HG03571 (cell line): ENCODE results near the gene ISG20.

Experiments used
- ATAC-seq: cut with Tn5 transposase; IDR thresholded peaks from one replicate; pipeline ENCODE4 v1.9.1; 2021; ENCODE audit not compliant: unreplicated experiment

ISG20 gene

DNA sequence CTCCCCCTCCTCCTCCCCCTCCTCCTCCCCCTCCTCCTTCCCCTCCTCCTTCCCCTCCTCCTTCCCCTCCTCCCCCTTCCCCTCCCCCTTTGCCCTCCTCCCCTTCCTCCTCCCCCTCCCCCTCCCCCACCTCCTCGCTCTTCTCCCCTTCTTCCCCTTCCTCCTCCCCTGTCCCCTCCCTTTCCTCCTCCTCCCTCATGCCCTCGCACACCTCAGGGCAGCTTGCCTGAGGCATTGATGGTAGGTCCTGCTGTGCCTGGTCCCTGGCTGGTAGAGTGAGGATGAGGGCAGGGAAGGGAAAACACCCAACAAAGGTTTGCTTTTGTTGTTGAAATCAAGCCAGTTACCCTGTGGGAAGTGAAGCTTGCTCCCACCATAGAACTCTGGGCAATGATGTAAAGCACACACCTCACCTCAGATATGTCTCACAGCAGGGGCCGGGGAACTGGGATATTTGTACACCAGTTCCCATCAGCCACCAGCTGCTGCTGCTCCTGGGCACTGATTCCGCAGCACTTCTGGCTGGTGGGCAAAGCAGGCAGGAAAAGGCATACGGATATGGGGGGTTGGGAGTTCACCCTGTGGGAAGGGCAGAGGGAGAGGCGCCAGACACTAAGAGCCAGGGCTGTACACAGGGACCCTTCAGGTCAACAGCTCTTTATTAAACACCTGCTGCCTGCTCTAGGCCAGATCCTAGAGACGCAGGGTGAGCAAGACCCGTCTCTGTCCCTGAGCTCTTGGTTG lies 13.8 kb downstream of the ISG20 start:
- ATAC-seq: no peak

DNA sequence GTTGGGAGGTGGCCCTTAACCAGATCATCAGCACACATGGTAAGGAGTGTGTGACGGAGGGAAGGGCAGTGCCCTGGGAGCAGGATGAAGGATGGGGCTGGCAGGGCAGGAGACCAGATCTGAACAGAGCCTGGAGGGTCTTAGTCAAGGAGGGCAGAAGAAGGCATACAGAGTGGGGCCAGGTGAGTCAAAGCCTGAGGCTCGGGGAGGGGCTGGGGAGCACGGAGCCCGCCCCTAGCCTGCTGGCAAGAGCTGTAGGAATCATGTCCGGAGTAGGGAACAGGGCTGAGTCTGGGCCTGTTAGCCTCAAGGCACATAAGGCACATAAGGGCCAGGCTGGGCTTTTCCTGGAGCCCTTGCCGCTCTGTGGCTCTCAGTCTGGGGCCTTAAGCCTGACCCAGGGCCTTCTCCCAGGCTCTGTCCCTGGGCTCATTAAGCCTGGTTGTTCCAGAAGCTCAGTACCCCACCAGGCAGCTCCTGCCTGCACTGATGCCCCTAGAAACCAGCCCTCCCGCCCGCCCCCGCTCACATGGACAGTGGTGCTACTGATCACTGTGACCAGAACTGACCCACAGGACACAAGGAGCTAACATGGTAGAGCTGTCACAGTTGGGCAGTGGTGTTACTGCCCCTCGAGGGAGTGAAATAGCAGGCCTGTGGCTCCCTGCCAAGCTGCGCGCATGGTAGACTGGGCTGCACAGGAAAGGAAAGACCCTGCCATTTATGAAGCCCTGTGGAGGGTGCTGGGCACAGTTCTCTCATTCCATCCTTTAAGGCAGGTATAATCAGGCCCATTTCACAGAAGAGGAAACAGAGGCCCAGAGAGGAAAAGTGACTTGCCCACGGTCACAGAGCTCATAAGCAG lies 14.6 kb downstream of the ISG20 start:
- ATAC-seq: no peak

DNA sequence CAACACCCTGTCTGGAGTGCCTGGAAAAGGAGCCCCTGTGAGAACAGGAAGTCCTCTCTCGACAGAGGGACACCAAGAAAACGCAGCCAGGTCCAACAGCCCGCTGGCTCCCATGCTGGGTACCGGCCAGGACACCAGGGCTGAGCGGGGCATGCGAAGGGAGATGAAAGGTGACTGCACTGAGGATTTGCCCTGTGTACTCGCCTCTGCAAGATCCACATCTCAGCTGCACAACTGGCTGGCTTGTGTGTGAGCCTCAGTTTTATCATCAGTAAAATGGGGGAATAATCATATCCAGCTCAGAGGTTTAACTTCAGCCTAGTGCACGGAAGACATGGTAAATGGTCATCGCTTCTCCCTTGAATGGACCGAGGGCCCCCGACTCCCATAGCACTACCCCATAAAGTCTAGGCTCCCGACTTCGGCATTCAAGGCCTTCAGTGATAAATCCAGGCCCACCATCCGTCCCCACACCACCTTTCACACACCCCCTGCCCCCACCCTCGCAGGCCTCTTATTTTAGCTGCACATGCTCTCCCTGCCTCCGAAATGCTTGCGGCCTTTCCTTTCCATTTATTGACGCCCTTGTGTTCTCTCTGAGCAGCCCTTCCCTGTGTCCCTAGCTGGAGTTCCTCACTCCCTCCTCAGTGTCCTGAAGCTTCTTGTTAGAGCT lies 15.8 kb downstream of the ISG20 start:
- no peak for ATAC-seq

DNA sequence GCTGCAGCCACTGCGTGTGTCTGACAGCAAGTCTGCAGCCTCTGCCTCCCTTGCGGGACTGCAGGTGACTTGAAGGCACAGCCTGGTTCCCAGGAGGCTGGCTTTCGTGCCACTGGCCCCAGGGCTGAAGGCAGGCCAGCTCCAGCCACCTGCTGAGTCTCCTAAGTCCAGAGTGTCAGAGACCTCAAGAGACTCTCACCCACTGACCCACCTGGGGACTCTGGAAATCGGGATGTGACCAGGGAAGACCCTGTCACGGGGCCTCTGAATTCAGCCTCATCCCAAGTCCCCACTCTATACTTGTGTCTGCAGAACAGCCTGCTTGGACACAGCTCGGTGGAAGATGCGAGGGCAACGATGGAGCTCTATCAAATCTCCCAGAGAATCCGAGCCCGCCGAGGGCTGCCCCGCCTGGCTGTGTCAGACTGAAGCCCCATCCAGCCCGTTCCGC lies 16.3 kb downstream of the ISG20 start:
- ATAC-seq: no peak

DNA sequence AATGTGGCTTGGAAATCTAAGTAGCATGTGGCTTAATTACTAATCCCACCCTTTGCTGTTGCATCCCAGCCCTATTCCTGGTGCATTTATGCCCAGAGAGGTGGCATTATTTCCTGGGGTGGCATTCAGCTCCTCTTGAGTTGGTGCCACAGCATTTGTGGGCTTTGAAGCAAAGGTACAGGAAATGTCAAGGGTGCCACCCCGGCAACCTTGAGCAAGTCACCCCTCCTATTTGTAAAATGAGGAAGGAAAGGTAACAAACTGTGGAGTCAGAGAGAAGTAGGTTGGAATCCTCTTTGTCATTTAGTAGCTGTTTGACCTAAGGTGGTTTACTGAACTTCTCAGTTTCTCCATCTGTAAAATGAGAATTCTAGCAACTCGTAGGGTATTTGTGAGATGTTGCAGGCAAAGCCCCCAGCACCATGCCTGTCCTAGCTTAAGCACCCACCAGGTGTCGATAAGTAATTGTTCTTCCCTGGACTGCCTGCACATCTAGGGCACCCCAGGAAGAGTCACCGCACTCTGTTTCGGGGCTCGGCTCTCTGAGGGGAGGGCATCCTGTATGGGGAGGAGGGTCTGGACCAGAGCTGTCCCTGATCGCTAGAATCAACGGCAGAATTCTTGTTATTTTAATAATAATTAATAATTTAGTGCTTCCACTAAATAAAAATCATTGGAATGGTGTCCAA lies 17.1 kb downstream of the ISG20 start:
- no peak for ATAC-seq

DNA sequence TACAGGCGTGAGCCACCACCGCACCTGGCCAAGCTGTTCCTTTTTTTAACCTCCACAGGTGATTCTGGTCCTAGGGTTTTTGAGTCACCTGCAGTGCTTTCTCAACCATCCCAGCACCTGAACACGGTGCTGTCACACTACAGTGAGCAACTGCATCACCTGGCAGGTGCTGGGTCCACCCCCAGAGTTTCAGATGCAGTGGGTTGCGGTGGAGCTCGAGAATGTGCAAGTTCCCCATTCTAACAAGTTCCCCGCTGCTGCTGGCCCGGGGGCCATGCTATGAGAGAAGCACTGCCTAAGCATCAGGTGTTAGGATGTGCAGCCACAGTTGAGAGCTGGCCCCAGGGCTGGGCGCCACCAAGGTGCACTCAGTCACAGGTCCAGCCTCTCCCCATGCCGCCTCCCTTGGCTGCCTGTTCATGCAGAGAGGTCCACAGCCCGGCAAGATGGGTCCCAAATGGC lies 18.0 kb downstream of the ISG20 start:
- peak; percentile 89 for ATAC-seq

DNA sequence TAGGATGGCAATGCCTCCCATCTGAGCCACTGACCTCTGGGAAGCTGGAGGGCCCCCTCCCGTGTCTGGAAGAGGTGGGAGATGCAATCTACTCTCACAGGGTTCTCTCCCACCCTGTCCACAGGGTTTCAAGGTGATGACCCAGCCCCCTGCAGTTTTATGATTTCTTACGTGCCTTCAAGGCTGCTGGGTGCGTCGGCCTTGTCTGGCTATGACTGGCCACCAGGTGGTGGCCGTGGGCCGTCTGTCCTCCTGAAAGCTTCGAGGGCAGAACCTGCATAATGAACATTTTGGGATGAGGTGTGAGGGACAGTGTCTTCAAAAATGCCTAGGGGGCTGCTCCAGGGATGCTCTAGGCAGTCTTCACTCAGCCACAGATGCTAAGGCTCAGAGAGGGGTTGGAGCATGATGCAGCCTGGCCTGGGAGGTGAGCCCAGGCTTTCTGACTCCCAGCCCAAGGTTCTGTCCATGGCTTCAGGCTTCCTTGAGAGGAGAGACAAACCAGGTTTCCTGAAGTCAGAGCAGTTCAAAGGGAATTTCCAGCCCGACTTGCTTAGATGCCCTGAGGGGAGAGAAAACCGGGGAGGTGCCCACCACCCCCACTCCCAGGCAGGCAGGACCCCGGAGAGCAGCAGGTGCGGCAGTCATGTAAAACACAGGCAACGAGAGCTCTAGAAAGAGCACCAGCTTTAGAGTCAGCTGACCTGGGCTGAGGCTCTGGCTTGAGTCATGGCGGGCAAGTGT lies 18.7 kb downstream of the ISG20 start:
- no peak for ATAC-seq

DNA sequence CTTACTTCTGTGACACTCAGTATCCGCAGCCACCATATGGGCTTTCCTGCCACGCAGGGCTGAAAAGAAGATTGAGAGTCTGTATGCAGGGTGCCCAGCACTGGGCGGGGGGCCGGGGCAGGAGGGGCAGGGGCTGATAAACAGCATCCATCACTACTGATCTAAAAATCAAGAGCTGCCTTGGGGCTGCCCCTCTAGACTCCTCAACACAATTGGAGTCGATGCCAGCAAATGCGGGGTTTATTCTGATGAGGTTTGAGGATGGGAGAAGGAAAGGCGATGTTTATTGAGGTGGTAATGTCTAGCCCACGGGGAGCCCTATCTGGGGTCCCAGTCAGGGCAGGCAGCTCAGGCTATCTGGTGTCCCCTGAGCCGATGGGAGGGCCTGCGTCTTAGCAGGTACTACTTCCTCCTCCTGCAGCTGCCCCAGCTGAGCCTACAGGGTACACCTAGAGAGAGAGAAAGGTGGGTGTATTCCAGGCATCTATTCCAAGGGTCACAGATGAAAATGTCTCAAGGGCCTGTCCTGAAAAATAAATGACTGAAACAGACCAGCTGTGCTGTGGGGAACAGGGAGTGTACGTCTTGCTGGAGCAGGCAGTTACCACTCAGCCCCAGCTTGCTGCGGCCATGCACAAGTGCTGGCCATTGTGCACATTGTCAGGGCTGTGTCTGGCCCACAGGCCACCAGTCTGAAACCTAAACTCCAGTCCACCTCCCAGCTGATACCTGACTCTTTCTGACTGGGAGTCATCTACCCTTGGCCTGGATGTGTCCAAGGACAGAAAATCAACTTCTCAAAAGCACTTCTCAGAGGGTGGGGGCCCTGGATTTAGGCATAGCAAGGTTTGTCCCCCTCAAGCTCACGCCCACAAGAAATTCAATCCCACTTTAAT lies 19.5 kb downstream of the ISG20 start:
- ATAC-seq: no peak

DNA sequence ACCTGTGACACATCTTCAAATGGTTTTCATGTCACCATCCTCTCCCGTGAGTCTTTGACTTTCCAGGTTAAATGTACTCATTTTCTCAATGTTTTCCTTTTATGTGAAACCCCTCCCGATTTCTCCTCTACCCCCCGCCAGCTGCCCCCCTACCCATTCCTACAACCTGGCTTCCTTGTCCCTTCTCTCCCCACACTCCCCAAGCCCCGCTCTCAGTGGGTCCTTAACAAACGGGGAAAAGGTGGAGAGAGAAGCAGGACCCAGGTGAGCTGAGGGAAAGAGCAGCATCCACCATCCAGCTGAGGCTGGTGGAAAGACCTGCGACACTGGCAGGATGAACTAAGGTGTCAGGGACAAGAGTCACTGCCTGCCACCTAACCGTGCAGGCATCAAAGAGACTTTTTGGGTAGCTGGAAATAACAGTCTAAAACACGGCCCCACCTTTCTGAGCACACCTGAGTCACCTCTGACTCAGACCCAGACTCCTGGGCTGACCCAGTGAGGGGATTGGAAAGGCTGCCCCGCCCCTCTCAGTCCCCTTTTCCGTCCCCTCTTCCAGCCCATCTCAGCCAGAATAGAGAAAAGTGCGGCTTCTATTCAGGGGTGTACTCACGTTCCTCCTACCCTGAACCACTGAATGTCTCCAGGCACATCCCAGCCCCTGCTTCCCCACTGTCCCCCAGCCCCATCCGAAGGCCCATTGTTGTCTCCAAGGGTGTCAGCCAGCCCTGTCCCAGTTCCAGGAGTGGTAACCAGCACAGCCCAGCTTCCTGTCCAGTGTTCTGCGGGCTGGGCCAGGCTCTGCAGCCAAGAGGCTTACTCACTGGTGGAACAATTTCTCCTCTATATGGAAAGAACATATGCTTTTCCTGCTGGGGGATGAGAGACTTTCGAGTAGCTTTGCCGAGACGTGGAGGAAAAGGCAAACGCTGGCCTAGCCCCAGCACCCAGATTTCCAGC lies 20.4 kb downstream of the ISG20 start:
- ATAC-seq: no peak

DNA sequence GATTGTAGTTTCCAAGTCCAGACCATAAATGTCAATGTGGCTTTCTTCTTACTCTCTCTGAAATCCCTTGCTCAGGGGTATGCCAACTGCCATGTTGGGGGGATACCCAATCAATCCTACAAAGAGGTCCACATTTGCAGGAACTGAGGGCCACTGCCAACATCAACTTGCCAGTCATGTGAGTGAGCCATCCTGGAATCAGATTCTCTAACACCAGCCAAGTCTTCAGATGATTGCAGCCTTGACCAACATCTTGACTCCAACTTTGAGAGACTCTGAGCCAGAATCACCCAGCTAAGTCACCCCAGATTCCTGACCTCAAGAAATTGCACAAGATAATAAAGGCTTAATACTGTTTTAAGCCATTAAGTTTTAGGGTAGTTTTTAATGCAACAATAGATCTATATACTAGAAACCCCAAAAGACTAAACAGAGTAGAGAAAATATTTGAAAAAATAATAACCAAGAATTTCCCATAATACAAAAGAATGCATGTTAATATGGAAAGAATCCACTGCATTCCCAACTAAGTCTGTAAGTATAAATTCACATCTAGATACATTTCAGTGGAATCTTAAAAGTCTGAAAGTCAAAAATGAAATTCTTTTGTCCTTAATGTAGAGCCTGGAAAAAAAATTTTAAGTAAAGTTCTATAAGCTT lies 22.4 kb downstream of the ISG20 start:
- no peak for ATAC-seq

DNA sequence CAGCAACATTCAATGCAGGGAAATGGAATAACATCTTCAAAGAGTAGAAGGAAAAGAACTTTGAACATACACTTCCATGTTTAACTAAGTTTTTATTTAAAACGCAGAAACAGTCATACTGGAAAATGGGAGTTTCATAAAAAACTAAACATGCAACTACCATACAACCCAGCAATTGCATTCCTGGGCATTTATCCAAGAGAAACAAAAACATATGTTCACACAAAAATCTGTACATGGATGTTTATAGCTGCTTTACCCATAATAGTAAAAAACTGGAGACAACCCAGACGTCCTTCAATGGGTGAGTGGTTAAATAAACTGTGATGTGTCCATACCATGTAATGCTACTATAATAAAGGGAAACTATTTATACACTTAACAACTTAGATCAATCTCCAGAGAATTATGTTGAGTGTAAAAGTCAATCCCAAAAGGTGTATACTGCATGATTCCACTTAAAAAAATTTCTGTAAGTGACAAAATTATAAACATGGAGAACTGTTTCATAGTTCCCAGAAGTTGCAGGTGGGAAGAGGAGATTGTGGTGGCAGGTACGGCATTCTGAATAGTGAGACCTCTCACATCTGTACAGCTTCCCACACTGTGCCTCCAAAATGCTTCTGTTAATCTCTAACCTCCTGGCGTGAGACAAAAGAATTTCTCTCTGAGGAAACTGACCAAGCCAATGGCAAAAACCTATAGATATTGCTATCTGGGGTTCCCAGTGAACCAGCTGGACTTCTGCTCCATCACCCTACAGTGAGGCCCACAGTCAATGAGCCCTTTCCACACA lies 23.1 kb downstream of the ISG20 start:
- no peak for ATAC-seq

DNA sequence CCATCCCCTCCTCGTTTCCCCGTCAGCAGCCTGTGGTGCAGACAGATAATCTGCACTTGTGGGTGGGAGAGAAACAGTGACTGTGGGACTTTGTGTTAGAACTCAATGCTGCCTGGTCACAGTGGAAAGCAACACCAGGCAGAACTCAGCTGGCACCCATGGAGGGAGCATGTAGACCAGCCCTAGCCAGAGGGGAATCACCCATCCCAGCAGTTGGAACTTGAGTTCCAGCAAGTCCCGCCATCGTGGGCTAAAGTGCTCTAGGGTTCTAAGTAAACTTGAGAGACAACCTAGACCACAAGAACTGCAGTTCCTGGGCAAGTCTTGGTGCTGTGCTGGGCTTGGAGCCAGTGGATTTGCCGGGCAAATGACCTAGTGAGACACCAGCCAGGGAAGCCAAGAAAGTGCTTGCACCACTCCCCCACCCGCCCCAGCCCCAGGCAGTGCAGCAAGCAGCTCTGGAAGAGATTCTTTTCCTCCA lies 24.4 kb downstream of the ISG20 start:
- ATAC-seq: no peak

DNA sequence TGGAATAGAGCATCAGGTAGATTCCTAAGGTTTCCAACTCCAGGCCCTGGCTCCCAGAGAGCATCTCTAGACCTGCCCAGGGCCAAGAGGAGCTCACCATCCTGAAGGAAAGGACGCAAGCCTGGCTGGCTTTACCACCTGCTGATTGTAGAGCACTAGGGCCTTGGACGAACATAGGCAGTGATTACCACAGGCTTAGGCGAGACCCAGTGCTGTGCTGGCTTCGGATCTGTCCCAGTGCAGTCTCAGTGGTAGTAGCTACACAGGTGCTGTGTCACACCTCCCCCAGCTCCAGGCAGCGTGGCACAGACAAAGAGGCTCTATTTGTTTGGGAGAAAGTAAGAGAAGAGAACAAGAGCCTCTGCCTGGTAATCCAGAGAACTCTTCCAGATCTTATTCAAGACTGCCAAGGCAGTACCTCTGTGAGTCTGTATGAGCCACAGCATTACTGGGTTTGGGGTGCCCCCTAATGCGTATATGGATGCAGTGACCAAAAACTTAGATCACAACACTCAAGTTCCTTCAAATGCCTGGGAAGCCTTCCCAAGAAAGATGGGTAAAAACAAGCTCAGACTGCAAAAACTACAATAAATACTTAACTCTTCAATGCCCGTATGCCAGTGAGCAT lies 25.4 kb downstream of the ISG20 start:
- no peak for ATAC-seq

DNA sequence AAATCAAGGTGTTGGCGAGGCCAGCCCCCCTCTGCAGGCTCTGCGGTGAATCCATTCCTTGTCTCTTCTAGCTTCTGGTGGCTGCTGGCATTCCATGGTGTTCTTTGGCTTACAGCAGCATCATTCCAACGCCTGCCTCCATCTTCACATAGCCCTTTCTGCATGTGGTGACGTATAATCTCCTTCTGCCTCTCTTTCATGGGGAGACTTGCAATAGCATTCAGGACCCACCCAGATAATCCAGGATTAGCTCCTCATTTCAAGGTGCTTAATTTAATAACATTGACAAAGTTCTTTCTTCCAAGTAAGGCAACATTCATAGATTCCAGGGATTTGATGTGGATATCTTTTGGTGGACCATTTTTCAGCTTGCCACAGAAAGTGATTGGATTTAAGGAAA lies 35.8 kb downstream of the ISG20 start:
- ATAC-seq: no peak

DNA sequence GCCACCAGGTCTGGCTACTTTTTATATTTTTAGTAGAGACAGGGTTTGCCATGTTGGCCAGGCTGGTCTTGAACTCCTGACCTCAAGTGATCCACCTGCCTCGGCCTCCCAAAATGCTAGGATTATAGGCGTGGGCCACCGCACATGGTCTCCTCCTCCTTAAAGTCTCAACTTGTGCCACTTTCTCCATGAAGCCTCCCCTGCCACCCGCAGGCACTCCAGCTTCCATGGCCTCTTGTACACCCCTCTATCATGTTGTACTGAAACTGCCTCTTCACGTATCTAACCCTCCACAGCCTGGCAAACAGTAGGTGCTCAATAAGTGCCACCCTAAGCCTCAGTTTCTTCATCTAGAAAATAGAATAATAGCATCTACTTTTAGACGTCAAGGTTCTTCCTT lies 39.9 kb downstream of the ISG20 start:
- ATAC-seq: no peak
